Measurements from ENCODE around the gene CUBN. TPM values are rescaled to one million over a fixed set of nuclear protein-coding genes. Genes with fewer than 3 reads are reported as not detected.

CUBN gene
- total and polyA plus RNA-seq, 9 of the 15 experiments (the other 6 are each of a cell fraction or from before 2014, with no cell fraction given): 0.04 to 0.33 (median 0.09) TPM

DNA sequence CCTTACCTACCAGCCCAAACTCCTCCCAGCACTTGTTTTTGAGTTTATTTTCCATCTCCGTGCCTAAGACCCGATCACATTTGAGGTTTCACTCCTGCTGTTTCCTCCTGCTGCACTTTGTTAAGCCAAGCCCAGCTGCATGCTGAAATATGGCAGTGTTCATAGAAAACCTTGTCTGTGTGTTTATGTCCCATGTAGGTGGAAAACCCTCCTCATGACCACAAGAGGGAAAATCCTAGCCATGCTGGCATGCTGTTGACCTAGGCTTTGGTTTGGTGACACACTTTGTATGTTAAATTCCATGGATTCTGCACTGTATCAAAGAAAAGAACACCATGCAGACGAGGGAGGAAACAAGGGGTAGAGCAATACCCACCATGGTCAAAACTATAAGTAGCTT lies 154.4 kb downstream of the CUBN start (continued):
- TF ChIP-seq AFF4 (CRISPR knock-in tag; IDR thresholded peaks at IDR 0.05) (no peak), EZH2 (IDR thresholded peaks at IDR 0.05; ENCODE audit: borderline replicate concordance, low read depth, low read length) (no peak)

GRCh38 chr10:16968416-16969041 lies 161.1 kb downstream of the CUBN start:
- BruUV-seq (replicated peaks): no TSS peak
- TF ChIP-seq FIP1L1 (IDR thresholded peaks at IDR 0.05; ENCODE audit: low read depth, low read length, poor library complexity, severe bottlenecking): no peak
- peak; percentile 90 for TF ChIP-seq ESRRA (IDR thresholded peaks at IDR 0.05; ENCODE audit: borderline replicate concordance, low read depth)
- Histone ChIP-seq H4K20me1 (replicated peaks; ENCODE audit: control insufficient read depth, insufficient read depth, low read length) (no peaks in the 10 kb centered on the region), H3K9ac (ENCODE audit: insufficient read depth in 1 of 2, low read depth in 2 of 2, low read length in 2 of 2) (no peak overlapping the region), H3K4me2 (ENCODE audit: insufficient read depth, low read length) (no peak overlapping the region), H3K9me3 (replicated peaks; ENCODE audit: control insufficient read depth, insufficient read depth, low read depth, low read length) (no peaks in the 10 kb centered on the region), H3K4me1 (replicated peaks in 1 of 2; ENCODE audit: control insufficient read depth in 2 of 2, insufficient read depth in 2 of 2, low read length in 2 of 2) (peaks cover 0 to 8% of the 10 kb centered on the region in 2 experiments; a peak in 1 of 5 replicates), H3K36me3 (ENCODE audit: control insufficient read depth, insufficient read depth, low read length) (no peaks in the 10 kb centered on the region), H3K27ac (ENCODE audit: extremely low read depth, low read depth, low read length) (no peak overlapping the region), H2AFZ (ENCODE audit: low read depth, low read length) (peak overlapping the region; percentile 26), H3K9me1 (ENCODE audit: control insufficient read depth, insufficient read depth, low read length) (no peaks in the 10 kb centered on the region), H3K79me2 (ENCODE audit: control insufficient read depth, insufficient read depth, low read length) (no peaks in the 10 kb centered on the region), H3K4me3 (no peak overlapping the region), H3K27me3 (ENCODE audit: control insufficient read depth in 2 of 2, insufficient read depth in 2 of 2, low read length in 2 of 2) (no peaks in the 10 kb centered on the region)
- CTCF ChIA-PET (ENCODE audit: low intra/inter-chr PET ratio): no interaction called here
- intact Hi-C loops (cut with micrococcal nuclease) (no loop called here), in situ Hi-C loops (cut with MboI) (no loop called here)
- POLR2A ChIA-PET: interaction anchor here (0.6 to 1.5 kb wide), 4 partner anchors 9 to 123 kb away, joined by 3 to 4 read pairs (median 4); no protein-coding TSS in a partner anchor
- peak; percentile 26; the same call in 2 of the 3 replicates for ATAC-seq
- WGBS (ENCODE audit: insufficient coverage, low coverage, missing lambda C conversion rate): 30% methylated on average over 8 of the region's 8 CpGs
- no peak for DNase-seq (ENCODE audit: extremely low read depth in 1 of 4, low spot score in 3 of 4)
- FAIRE-seq: peak; percentile 29

Data from K562 (cell line).